Inferior parietal cortex (tissue), 1 donor: ENCODE results near the gene ADD1.

Source experiments
- DNase-seq: peaks from one replicate; pipeline ENCODE4 v3.0.0-alpha.2; 2016; ENCODE audit errors: extremely low spot score

ADD1 gene

DNA sequence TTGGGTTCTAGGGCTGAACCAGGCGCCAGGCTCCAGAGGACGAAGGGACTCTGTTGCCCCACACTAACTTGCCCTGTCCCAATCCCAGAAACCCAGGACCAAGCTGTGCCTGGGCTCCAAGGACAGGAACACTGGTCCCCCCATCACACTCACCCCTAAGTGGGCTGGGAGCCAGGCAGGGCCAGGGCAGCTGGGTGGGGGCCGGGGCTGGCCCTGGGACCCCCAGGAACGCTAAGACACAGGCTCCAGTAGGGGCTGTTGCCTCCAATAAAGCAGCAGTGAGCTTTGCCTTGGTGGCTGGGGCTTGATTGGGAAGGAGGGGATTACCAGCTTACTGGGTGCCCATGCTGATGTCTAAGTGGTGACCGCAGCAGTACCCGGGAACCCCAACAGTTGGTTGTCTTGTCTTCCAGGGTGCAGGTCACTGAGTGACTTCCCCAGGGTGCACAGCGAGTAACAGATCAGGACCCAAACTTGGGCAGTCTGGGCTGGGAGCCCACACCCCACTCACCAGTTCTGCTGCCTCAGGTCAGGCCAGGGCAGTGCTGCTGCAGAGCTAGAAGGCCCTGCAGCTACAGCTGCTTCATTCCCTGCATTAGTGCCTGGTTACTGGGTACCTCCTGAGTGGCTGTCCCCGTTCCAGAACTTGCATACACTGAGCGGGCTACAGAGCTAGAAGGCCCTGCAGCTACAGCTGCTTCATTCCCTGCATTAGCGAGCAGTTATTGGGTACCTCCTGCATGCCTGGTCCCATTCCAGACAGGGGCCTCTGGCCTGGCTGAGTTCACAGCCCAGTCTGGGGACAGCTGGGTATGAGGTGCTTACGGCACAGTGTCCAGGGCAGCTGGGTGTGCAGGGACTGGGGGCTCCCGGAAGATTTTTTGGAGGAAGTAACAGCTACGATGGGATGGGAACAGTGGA lies 9.4 kb upstream of the ADD1 start:
- DNase-seq: no peak

DNA sequence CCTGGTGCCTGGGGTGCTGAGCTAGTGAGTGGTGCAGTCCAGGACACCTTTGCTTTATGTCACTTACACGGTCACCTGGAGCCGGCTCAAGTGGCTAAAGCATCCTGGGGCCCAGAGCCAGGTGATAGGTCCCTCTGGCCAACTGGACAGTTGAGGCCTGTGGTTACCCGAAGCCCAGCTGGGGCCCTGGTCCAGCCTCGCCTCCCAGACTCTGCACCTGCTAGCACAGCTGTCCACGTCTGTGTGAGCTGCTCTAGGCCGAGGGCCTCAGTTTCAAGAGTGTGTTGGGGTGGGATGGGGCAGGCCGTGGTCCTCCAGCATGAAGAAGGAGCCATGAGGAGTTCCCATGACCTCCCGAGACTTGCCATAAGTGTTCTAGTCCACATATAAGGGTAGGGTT lies 7.7 kb upstream of the ADD1 start:
- no peak for DNase-seq

- DNase-seq: no peak
These were observed 7.2 kb upstream of the ADD1 start for GRCh38 chr4:2836391-2836859.

DNA sequence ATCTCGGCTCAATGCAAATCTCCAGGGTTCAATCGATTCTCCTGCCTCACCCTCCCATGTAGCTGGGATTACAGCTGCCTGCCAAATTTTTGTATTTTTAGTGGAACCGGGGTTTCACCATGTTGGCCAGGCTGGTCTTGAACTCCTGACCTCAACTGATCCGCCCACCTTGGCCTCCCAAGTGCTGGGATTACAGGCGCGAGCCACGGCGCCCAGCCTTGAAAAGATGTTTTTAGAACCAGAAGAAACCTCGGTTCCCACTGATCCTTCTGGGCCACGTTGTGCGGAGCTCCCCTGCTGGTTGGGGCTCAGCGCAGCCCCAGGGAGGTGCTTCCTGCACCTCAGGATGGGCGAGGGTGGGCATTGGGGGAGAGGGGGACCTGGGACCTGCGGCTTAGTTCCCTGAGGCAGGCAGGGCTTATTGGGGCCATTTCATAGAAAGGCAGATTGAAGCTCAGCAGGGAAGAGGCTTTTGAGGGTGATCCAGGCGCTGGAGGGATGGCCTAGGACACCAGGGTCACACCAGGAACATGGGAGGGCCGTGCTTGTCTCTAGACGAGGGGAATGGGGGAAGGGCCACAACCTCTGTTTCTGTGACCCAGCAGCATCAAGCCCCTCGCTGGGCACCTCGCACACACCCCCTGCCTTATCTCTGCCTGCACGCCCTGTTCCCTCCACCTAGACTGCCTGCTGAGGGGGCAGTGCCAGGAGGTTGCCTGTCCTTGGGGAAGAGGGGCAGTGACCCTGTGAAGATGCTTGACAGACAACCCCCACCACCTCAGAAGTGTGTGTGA lies 6.3 kb upstream of the ADD1 start:
- DNase-seq: no peak

DNA sequence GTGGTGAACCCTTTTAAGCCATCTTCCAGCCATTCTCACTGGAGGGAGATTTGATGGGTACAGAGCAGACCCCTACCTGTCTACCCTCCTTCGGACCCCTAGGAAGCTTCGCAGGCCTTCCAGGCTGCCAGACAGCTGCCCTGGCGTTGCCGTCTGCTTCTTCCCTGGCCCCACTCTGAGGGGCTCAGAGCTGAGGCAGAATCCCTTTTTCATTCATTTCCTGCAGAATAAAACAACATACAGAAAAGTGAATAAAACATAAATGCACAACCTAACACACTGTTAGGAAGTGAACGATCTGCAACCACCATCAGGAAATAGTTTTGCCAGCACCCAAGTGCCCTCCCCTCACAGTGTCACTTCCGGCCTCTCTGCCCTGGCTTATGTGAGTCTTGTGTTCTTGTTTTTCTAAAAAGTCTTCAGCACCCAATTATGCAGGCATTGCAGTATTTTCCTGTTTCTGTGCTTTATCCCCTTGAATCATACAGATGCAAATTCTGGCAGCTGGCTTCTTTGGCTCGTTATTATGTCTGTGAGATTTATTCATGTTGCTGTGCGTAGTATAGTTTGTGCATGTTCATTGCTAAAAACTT lies 5.6 kb upstream of the ADD1 start:
- DNase-seq: peak; percentile 50

- no peak for DNase-seq
These were observed 4.6 kb upstream of the ADD1 start for GRCh38 chr4:2839060-2839459.

DNA sequence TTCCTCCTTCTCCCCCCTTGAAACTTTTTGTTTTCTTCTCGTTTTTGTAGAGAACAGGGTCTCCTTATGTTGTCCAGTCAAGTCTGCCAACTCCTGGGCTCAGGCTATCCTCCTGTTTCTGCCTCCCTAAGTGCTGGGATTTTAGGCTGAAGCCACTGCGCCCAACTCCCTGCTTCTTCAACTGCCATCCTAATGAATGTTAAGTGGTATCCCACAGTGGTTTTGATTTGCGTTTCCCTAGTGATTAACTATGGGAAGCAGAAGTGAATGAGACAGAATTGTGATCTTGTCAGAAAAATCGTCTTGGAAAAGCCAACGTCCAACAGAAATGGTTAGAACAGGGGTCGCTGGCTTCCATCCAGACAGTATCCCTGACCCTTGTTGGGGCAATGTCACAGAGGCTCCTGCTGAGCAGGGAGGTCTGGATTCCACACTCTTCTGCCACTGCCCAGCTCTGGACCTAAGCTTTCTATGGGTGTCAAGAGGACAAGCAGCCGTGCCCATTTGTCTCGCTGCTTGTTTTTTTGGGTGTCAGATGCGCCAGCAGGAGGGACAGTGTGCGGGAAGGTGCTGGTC lies 869 bp upstream of the ADD1 start:
- DNase-seq: peak; percentile 32

DNA sequence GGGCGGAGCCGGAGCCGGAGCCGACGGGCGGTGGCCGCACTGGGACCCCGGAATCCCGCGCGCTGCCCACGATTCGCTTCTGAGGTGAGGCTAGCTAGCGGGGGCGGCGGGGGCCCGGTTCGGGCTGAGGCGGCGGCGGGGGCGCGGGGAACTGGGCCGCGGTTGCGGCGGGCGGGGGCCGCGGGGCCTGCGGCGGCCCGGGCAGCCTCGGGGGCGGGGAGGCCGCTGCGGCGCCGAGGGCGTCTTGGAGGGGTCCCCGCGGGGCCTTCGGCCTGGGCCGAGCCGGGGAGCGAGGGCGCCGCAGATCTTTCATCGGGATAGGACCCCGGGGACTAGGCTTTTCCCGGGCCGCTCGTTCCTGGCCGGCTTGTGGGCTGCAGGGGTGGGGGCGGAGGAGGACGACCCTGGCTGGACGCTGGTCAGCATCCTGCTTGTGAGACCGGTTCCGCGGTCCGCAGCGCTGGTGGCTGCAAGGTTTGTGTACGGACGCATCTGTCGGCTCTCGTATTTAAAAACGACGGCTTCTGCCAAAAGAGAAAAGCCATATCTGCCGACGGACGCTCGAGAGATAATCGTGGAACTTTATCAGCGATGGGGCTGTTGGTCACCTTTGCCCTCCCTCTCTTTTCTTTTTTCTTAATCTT lies 419 bp downstream of the ADD1 start:
- no peak for DNase-seq

DNA sequence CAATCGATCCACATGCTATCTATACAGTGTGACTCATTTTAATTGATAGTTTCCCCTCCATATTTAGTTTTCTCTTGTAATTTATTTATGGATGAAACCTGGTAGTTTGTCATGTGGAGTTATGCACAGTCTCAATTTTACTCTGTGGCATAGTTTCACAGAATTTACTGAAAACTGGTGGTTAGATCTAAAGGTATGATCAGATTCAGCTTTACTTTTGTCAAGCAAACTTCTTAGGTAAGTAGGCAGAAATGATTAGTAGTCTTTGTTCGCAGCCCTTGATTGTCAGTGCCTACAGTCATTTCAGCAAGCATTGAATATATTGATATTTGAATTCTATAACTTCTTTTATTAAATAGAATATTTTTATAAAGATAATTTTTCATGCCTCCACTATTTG lies 2.5 kb downstream of the ADD1 start:
- DNase-seq: no peak

- DNase-seq: no peak
These were observed 3.7 kb downstream of the ADD1 start for GRCh38 chr4:2847302-2847871.

DNA sequence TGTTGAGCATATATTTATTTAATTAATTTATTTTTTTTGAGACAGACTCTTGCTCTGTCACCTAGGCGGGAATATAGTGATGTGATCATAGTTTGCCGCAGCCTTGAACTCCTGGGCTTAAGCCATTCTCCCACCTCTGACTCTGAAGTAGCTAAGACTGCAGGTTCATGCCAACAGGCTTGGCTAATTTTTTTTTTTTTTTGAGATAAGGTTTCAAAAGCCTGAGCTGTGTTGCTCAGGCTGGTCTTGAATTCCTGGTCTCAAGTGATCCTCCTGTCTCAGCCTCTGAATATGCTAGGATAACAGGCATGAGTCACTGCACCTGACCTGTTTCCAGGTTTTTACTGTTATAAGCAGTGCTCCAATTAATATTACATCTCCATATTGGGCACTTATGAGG lies 4.8 kb downstream of the ADD1 start:
- DNase-seq: no peak

- no peak for DNase-seq
These were observed 5.9 kb downstream of the ADD1 start for GRCh38 chr4:2849267-2850152.

GRCh38 chr4:2850966-2851798 lies 7.5 kb downstream of the ADD1 start:
- no peak for DNase-seq

- no peak for DNase-seq
These were observed 8.9 kb downstream of the ADD1 start for GRCh38 chr4:2852481-2852921.

DNA sequence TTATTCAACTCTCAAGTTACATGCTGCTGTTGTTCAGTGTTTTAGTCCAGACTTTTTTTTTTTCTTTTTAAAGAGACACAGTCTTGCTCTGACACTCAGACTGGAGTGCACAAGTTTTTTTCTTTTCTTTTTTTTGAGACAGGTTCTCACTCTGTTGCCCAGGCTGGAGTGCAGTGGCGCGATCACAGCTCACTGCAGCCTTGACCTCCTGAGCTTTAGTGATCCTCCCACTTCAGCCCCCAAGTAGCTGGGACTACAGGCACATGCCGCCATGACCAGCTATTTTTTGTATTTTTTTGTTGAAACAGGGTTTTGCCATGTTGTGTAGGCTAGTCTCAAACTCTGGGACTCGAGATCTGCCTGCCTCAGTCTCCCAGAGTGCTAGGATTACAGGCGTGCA lies 11.9 kb downstream of the ADD1 start:
- no peak for DNase-seq

GRCh38 chr4:2856266-2856665 lies 12.6 kb downstream of the ADD1 start:
- DNase-seq: no peak

- no peak for DNase-seq
These were observed 13.8 kb downstream of the ADD1 start for GRCh38 chr4:2857349-2857927.

DNA sequence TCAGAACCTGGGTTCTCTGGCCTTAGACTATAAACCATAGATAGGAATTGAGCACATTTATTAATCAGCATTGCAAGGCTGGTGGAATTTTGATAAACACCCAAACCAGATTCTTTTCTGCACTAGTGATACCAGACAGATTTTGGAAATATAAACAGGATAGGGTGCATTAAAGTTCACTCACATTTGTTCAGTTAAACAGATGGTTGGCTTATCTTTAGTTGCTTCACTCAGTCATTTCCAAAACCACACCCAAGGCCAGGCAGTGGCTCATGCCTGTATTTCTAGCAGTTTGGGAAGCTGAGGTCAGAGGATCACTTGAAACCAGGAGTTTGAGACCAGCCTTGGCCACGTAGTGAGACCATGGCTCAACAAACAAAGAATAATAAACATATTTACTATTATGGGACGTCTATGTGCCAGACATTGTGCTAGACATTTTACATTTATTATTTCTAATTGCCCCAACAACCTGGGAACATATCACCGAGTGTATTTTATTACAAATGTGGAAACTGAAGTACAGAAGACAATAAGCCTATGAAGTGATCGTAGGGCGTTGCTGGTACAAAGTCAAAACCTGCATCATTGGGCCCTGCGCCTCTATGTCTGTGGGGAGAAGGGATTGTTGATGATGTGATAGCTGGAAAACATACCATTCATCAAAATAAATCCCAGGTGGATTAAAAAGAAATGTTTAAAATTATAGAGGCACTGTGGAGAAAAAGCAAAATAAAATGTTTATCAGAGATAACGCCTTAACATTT lies 15.0 kb downstream of the ADD1 start:
- DNase-seq: no peak
